LNCAP (cell line): ENCODE results near the gene GRPEL1.

Experiments
- TF ChIP-seq, protein P1 (sequence below): fragments of 450-650 bp; IDR thresholded peaks from 2 replicates; pipeline ENCODE4 v1.5.1; 2017; ENCODE audit warnings: mild to moderate bottlenecking

Gene GRPEL1

DNA sequence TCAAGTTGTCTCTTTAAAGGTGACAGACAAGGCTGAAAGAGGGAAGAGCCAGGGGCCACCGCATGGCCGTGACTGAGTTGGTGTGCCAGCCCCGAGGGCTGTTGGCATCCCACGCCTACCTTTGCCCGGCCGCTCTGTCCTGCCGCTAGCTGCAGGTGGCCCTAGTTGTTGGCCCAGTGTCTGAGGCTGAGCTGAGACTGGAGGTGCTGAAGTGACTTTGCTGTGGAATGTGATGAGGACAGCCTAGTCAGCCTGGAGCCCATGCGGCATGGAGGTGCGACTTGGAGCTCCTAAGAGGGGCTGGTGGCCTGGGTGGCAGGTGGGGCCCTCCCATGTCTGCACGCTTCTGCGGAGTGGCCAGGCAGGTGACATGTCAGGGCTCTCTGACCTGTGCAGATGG lies 18.1 kb downstream of the GRPEL1 start:
- TF ChIP-seq, protein P1, sequence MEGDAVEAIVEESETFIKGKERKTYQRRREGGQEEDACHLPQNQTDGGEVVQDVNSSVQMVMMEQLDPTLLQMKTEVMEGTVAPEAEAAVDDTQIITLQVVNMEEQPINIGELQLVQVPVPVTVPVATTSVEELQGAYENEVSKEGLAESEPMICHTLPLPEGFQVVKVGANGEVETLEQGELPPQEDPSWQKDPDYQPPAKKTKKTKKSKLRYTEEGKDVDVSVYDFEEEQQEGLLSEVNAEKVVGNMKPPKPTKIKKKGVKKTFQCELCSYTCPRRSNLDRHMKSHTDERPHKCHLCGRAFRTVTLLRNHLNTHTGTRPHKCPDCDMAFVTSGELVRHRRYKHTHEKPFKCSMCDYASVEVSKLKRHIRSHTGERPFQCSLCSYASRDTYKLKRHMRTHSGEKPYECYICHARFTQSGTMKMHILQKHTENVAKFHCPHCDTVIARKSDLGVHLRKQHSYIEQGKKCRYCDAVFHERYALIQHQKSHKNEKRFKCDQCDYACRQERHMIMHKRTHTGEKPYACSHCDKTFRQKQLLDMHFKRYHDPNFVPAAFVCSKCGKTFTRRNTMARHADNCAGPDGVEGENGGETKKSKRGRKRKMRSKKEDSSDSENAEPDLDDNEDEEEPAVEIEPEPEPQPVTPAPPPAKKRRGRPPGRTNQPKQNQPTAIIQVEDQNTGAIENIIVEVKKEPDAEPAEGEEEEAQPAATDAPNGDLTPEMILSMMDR: no peak

DNA sequence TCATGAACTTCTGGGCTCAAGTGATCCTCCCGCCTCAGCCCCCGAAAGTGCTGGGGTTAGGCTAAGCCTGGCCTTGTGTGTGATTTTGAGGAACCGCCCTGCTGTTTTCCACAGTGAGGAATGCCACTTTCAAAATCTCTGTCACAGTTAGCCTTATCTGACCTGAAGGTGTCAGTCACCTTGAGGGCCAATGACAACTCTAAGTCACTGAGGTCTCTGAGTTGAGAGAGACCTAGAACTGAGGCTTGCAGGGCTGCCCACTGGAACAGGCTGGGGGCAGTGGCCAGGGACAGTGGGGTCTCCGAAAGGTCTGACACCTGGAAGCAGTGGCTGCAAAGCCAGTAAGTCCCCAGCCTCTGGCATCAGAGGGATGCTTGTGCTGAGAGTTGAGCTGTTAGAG lies 18.6 kb downstream of the GRPEL1 start:
- TF ChIP-seq, protein P1: no peak

DNA sequence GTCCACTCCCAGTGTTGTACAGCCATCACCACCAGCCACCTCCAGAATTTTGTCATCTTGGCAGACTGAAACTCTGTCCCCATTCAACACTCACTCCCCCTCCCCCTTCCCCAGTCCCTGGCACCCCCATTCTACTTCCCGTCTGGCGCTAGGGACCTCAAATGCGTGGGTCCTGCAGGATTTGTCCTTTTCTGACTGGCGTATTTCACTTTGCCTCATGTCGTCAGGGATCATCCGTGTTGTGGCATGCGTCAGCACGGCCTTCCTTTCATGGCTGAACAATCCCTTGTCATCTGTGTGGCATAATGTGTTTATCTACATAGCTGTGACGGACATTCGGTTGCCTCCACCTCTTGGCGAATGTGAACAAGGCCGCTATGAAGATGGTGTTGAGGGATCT lies 19.2 kb downstream of the GRPEL1 start:
- TF ChIP-seq, protein P1: no peak

DNA sequence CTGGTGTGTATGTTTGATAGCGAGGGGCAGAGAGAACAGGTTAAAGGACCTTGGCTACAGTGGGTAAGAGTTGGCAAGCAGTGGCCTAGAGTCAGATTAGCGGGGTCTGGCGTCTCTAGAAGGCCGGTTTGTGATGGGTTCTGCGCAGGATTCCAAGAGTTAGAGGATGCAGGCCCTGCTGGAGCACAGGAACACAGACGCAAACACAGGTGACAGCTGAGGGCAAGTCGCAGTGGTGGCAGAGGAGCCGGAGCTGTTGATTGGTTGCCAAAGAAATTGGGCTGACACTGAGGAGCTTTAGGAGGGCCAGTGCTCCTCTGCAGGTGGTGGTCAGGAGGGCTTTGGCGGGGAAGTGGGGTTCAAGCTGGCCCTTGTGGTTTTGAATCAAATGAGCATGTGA lies 20.9 kb downstream of the GRPEL1 start:
- TF ChIP-seq, protein P1: no peak

DNA sequence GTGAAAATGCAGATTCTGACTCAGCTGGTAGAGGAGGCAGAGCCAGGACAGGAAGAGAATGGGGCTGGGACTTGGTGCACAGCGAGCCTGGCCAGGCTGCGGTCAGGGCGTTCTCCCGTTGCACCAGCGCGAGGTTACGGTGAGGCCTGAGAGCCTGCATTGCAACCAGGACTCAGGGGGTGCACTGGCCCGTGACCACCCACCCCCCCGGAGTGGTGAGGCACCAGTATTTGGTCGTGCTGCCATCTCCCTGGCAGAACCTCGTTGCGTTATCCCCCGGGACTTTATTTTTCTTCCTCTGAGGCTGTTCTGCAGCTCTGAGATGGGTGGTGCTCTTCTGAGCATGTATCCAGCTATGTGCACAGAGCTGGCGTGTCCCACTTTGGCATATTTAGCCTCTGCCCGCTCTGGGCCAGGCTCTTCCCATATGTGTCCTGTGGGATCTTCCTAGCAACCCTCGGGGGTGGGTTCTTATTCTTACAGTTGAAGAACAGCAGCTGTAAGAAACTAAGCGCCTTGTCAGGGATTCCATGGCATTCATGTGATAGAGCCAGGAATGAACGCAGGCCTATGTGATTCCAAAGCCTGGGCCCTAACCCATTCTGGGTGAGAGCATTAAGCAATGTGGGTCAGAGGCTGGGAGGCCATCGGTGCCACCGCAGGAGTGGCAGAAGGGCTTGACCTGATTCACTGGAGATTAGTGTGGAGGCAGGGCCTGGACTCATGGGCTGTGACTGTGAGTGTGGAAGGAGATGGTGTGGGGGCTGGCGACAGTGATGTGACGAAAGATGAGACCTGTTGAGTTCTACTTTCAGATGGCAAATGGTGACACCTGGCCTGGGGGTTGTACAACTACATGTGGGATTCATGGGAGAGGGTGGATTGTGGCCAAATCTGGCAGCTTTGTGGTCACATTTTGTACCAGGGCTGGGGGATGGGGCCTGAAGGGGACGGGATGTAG lies 21.6 kb downstream of the GRPEL1 start:
- TF ChIP-seq, protein P1: no peak

DNA sequence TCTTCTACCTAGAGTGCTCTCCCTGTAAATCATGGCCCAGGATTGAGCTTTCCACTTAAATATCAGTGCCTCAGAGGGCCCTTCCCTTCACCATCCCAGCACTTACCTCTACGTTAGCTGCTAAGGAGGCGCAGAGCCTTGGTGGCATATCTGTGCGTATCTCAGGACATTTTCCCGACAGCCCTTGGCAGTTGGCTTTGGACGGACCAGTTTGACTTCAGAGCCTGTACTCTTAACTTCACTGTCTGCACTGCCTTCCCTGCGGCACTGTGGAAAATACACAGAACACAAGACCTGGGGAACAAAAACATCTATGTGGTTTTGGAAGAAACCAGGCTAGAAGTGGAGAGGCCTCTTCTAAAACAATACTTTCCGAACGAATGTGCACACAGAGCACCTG lies 22.3 kb downstream of the GRPEL1 start:
- TF ChIP-seq, protein P1: no peak

DNA sequence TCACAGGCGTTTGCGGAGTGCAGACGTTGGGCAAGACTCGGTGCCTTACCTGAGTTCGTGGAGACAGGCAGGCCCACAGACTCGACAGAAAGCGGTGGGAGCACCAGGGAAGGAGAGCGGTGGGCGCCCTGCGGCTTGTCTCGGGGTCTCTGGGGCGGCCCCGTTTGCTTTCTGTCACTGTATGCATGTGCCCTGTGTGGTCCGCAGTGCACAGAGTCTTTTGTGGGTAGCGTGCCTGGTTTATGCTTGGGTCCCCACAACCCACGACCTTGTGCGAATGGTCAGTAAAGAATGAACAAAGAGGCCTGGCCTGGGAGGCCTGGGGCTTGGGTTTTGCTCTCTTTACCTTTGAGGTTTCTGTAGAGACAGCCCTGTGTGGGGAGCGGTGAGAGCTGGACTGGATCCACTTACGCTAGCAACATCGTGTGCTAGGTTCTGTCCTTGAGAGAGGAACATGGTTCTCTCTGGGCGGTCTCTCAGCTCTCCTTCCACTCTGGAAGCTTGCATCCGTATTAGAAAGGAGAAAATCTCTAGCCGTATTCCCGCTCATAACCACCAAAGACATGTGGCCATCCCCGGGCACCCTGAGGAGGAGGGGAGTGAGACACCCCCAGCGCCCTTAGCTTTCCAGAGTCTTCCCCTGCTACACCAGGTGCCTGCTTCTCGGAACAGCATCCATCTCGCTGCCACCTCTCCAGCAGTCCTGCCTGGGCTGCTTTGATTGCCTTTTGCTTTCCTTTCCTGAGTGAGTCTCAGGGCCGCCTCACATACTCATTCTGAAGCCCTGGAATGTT lies 23.5 kb downstream of the GRPEL1 start:
- TF ChIP-seq, protein P1: no peak
